ENCODE results near the gene MMP12. TPM values are rescaled to one million over a fixed set of nuclear protein-coding genes. Genes with fewer than 3 reads are reported as not detected.
"Not testable (repeated sequence)": the region's sequence is repeated elsewhere in the genome, so short reads cannot be mapped to it uniquely, and the experiment has no call there.

Gene MMP12
- not detected for total RNA-seq
- long read RNA-seq: 0 reads

GRCh38 chr11:102874852-102875251, at the start of gene MMP12:
MMP12 (minus strand) TSS chr11:102874982; CDS start chr11:102874937, 45 bp downstream.
- DNase-seq (no peak), ATAC-seq (ENCODE audit: poor library complexity) (no peak)
- intact Hi-C loops (cut with DNase I): no loop called here

- intact Hi-C loops (cut with DNase I): no loop called here
These were observed 46.9 kb upstream of the MMP12 start for GRCh38 chr11:102921587-102922220.

DNA sequence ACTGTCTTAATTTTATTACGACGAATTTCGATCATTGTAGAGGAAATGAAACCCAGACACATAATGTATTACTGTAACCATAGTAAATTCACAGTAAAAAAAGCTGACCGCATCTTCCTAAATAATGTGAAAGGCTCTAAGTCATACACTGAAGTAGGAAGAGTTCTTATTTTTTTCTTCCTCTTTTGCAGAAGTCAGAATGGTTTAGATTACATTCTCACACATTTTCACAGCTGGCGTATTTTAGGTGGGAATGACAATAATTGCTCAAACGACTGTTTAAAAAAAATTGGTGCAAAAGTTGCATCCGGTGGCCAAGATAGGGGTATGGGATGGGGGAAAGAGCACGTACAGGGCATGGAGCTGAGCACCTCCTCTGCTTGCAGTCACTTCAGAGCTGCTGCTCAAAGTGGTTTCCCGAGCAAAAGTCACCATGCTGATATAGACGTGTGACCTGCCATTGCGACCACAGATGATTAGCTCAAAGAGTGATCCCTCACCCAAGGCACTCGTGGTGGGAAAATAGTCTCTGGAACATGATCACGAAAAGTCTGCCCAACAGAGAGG, 45.4 kb upstream of the MMP12 start:
- ATAC-seq (ENCODE audit: poor library complexity) (peak; percentile 52), DNase-seq (no peak)
- intact Hi-C loops (cut with DNase I): no loop called here

More at GRCh38 chr11:102921587-102922220, 46.9 kb upstream of the MMP12 start:
- ATAC-seq (ENCODE audit: poor library complexity) (no peak), DNase-seq (no peak)

- ATAC-seq (ENCODE audit: poor library complexity) (no peak), DNase-seq (no peak)
- intact Hi-C loops (cut with DNase I): no loop called here
These were observed 40.2 kb upstream of the MMP12 start for GRCh38 chr11:102915044-102915375.

DNA sequence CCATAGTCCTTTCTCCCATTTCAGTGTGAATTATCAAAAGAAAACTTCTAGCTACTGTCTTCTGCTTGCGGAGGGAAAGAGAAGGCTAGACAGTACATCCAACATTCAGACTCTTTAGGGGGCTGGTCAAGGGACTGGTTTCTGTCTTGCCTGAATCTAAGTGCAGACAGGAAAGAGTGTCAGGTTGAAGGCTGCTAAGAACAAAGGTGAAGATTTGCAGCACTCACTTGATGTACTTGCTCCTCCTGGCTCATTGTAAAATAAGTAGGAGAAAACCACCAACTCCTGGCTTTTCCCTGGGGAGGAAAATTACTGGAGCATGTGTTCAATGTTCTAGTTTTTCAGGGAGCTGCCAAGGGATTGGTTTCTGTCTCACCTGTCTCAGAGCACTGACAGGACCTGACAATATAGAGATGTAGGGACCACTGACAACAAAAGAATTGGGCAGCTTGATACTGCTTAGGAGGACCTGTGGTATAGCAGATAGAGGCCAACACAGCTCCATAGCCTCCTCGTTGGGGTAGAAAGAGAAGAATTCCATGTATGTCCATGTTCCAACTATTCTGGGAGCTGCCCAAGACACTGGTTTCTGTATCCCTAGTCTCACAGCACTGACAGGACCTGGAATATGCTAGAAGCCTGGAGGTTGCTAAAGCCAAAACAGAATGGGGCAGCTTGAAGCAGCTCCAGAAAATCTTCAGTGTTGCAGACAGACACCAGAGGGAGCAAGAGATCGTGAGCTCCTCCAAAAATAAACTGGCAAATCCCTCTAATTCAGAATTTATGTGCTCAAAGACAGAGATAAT, 39.7 kb upstream of the MMP12 start:
- intact Hi-C loops (cut with DNase I): no loop called here
- ATAC-seq (ENCODE audit: poor library complexity): peak; percentile 51
- no peak for DNase-seq

DNA sequence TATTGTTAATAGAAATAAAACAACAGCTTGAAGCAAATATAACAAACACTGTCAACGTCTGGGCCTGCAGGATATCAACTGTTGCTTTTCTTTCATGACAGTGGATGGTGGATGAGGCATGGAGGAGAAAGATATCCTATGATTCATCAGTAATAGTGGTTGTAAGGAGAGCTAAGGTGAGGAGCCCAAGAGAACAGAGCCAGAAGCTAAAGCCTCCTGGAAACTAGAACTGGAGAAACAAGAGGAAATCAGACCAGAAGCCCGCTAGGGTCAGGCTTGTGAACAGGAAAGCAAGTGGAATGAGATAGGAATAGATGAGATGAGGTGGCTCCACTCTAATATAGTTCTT, 37.7 kb upstream of the MMP12 start:
- ATAC-seq (ENCODE audit: poor library complexity): no peak
- intact Hi-C loops (cut with DNase I): no loop called here
- no peak for DNase-seq

DNA sequence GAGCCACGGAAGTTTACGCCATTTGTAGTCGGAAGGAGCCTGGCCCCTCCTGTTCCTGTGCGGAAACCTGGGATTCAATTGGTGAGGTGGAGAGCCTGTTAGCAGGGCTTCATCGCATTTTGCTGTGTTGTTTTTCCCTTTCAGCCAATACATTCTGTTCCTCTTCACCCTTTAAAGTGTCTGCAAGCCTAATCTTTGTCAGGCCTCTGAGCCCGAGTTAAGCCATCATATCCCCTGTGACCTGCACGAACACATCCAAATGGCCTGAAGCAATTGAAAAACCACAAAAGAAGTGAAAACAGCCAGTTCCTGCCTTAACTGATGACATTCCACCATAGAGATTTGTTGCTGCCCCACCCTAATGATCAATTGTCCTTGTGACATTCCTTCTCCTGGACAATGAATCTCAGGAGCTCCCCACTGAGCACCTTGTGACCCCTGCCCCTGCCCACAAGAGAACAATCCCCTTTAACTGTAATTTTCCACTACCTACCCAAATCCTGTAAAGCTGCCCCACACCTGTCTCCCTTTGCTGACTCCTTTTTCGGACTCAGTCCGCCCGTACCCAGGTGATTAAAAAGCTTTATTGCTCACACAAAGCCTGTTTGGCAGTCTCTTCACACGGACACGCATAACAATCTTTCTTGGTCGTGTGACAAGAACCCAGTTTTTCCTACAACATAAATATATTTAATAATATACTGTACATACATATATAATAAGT, 37.1 kb upstream of the MMP12 start:
- ATAC-seq (ENCODE audit: poor library complexity) (no peak), DNase-seq (no peak)
- intact Hi-C loops (cut with DNase I): no loop called here

- intact Hi-C loops (cut with DNase I); ATAC-seq (ENCODE audit: poor library complexity); DNase-seq: not testable (repeated sequence)
These were observed 31.1 kb upstream of the MMP12 start for GRCh38 chr11:102905848-102906247.

DNA sequence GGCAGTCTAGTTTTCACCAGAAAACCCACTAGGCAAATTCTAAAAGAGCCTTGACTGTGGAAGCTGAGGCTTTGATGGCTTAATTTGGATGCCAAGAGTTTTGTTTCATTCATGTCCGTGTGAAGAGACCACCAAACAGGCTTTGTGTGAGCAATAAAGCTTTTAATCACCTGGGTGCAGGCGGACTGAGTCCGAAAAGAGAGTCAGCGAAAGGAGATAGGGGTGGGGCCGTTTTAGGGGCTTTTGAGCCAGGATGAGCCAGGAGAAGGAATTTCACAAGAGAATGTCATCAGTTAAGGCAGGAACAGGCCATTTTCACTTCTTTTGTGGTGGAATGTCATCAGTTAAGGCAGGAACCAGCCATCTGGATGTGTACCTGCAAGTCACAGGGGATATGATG, 29.1 kb upstream of the MMP12 start:
- ATAC-seq (ENCODE audit: poor library complexity); DNase-seq; intact Hi-C loops (cut with DNase I): not testable (repeated sequence)

DNA sequence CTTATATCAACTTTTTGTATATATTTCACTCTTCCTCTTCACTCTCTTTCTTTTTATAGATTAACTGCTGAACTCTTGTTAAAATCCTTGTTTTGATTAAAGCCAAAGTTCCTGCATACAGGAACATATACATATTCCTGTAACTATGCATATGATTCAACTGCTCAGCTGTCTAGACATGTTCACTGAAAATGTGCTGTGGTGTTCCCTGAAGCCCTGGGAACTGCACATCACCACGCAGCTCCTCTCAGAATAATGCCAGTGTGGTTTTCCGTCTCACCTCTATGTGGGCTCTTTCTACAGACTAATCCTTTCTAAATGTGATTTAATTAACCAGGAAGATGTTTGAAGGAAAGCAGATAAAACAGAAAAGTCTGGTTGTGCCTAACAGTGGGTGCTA, 25.6 kb upstream of the MMP12 start:
- ATAC-seq (ENCODE audit: poor library complexity) (no peak), DNase-seq (no peak)
- intact Hi-C loops (cut with DNase I): no loop called here

- intact Hi-C loops (cut with DNase I): no loop called here
- DNase-seq: no peak
- no peak for ATAC-seq (ENCODE audit: poor library complexity)
These were observed 17.0 kb upstream of the MMP12 start for GRCh38 chr11:102891736-102892135.

GRCh38 chr11:102886999-102887398, 12.2 kb upstream of the MMP12 start:
- intact Hi-C loops (cut with DNase I): no loop called here
- DNase-seq (no peak), ATAC-seq (ENCODE audit: poor library complexity) (no peak)

GRCh38 chr11:102883141-102883540, 8.4 kb upstream of the MMP12 start:
- no peak for DNase-seq
- intact Hi-C loops (cut with DNase I): no loop called here
- ATAC-seq (ENCODE audit: poor library complexity): no peak

DNA sequence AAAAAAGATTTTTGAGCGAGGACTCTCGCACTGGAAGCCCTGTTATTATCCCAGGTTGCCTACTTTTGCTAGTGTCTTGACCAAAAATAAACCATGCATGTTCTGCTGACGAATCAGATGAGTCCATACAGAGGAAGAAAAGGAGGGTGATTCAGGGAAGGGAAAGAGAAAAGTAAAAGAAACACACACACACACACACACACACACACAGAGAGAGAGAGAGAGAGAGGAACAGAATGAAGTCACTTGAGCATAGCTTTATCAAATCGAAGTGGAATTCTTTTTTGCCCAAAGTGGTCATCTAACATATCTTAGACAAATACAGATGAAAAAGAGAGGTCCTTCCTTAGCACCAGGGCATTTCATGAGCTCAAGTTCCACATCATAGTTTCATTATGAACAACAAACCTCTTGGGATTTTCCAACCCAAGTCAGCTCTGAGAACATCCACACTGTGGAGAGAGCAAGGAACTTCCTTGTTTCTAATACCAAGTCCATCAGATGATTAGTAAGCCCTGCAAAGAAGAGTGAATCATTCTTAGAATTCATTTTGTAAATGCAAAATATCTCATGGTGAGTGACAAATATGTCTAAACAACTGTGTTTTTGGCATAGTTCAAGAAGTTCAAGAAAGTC, 7.7 kb upstream of the MMP12 start:
- ATAC-seq (ENCODE audit: poor library complexity): no peak
- intact Hi-C loops (cut with DNase I): no loop called here
- no peak for DNase-seq

DNA sequence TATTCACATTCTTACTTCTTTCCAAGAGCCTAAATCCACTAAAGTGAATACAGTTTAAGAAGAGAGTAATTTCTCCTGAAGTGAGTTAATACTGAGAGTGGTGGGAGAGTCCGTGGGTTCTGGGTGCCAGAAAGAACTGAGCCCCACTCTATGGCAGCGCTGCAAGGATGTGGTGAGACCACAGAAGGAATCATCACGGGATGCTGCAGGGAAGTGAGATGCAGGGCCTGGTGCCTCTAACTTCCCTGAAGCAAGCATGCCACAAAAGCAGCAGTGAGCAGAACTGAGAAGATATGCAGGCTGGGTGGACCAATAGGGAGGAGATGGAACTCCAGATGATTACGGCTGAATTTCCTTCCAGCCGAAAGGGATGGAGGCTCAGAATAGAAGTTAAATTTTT, 5.0 kb upstream of the MMP12 start:
- DNase-seq (no peak), ATAC-seq (ENCODE audit: poor library complexity) (no peak)
- intact Hi-C loops (cut with DNase I): no loop called here

- intact Hi-C loops (cut with DNase I): no loop called here
- no peak for DNase-seq
- ATAC-seq (ENCODE audit: poor library complexity): no peak
These were observed 3.8 kb upstream of the MMP12 start for GRCh38 chr11:102878595-102878994.

DNA sequence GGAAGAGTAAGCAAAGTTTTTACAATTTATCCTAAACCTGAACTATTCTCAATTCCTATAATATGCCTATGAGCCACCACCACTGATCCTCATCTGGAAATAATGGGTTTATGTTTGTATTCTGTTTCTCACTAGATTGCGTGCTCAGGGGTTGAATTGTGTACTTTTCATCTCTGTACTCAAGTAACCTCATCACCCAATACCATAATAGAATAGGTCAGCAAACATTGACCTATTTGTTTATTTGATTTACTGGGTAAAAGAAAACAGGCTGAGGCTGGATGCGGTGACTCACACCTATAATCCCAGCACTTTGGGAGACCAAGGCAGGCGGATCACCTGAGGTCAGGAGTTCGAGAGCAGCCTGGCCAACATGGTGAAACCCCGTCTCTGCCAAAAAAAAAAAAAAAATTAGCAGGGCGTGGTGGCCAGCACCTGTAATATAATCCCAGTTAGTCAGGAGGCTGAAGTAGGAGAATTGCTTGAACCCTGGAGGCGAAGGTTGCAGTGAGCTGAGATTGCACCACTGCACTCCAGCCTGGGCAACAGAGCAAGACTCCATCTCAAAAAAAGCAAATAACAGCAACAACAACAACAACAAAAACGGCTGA, 5.3 kb downstream of the MMP12 start:
- intact Hi-C loops (cut with DNase I); ATAC-seq (ENCODE audit: poor library complexity); DNase-seq: not testable (repeated sequence)

- ATAC-seq (ENCODE audit: poor library complexity): no peak
These were observed 6.4 kb downstream of the MMP12 start for GRCh38 chr11:102868339-102868738.

GRCh38 chr11:102864724-102865123, 10.1 kb downstream of the MMP12 start:
- no peak for ATAC-seq (ENCODE audit: poor library complexity)
- DNase-seq: no peak
- intact Hi-C loops (cut with DNase I): no loop called here

More at GRCh38 chr11:102868339-102868738, 6.4 kb downstream of the MMP12 start:
- no peak for DNase-seq
- intact Hi-C loops (cut with DNase I): no loop called here

Data from Right ventricle myocardium superior (tissue), 1 donor.